ENCODE results near the gene ATXN1.
"Not testable (repeated sequence)": the region's sequence is repeated elsewhere in the genome, so short reads cannot be mapped to it uniquely, and the experiment has no call there.

ATXN1 gene

GRCh38 chr6:16271428-16271827 is 489.8 kb downstream of the ATXN1 start:
- no peak overlapping the region for H3K4me3 ChIP-seq (ENCODE audit: low read depth, low read length)
- no peak for TF ChIP-seq CTCF (IDR thresholded peaks at IDR 0.05; ENCODE audit: low read depth, low read length, missing control alignments)
- DNase-seq = no peak
- no peaks in the 10 kb centered on the region for H3K27me3 ChIP-seq (replicated peaks)
- in situ Hi-C loops (cut with HindIII; ENCODE audit: low pct_ligation_motif_present, low sequenced_read_pairs) = no loop called here
- H3K27ac ChIP-seq = no peak overlapping the region
- no peaks in the 10 kb centered on the region for H3K36me3 ChIP-seq (replicated peaks)

- no peak for DNase-seq
- Histone ChIP-seq H3K36me3 (replicated peaks) (no peaks in the 10 kb centered on the region), H3K4me3 (ENCODE audit: low read depth, low read length) (no peak overlapping the region), H3K27ac (no peak overlapping the region), H3K27me3 (replicated peaks) (no peaks in the 10 kb centered on the region)
- in situ Hi-C loops (cut with HindIII; ENCODE audit: low pct_ligation_motif_present, low sequenced_read_pairs) = no loop called here
- no peak for TF ChIP-seq CTCF (IDR thresholded peaks at IDR 0.05; ENCODE audit: low read depth, low read length, missing control alignments)
Observed at GRCh38 chr6:16270178-16270794, 491.0 kb downstream of the ATXN1 start.

GRCh38 chr6:16269442-16270070 is 491.7 kb downstream of the ATXN1 start:
- H3K27ac ChIP-seq; in situ Hi-C loops (cut with HindIII; ENCODE audit: low pct_ligation_motif_present, low sequenced_read_pairs); H3K36me3 ChIP-seq (replicated peaks); H3K27me3 ChIP-seq (replicated peaks); H3K4me3 ChIP-seq (ENCODE audit: low read depth, low read length); DNase-seq: not testable (repeated sequence)

GRCh38 chr6:16267428-16268263 is 493.6 kb downstream of the ATXN1 start:
- no peaks in the 10 kb centered on the region for H3K27me3 ChIP-seq (replicated peaks)
- in situ Hi-C loops (cut with HindIII; ENCODE audit: low pct_ligation_motif_present, low sequenced_read_pairs) = no loop called here
- TF ChIP-seq CTCF (IDR thresholded peaks at IDR 0.05; ENCODE audit: low read depth, low read length, missing control alignments) = no peak
- H3K4me3 ChIP-seq (ENCODE audit: low read depth, low read length) = no peak overlapping the region
- H3K27ac ChIP-seq = no peak overlapping the region
- H3K36me3 ChIP-seq (replicated peaks) = no peaks in the 10 kb centered on the region
- no peak for DNase-seq

- in situ Hi-C loops (cut with HindIII; ENCODE audit: low pct_ligation_motif_present, low sequenced_read_pairs) = no loop called here
- H3K27ac ChIP-seq = no peak overlapping the region
Observed at GRCh38 chr6:16265351-16266341, 495.6 kb downstream of the ATXN1 start.

More at GRCh38 chr6:16265351-16266341, 495.6 kb downstream of the ATXN1 start:
- Histone ChIP-seq H3K27me3 (replicated peaks) (no peaks in the 10 kb centered on the region), H3K36me3 (replicated peaks) (no peaks in the 10 kb centered on the region), H3K4me3 (ENCODE audit: low read depth, low read length) (no peak overlapping the region)
- TF ChIP-seq CTCF (IDR thresholded peaks at IDR 0.05; ENCODE audit: low read depth, low read length, missing control alignments) = no peak
- no peak for DNase-seq

All from brain microvascular endothelial cell (primary cell).